HG02588 (cell line): ENCODE results near the gene NR2F2.

Experiments
- ATAC-seq: cut with Tn5 transposase; IDR thresholded peaks from one replicate; pipeline ENCODE4 v1.9.1; 2021; ENCODE audit warnings: mild to moderate bottlenecking, moderate library complexity; ENCODE audit not compliant: unreplicated experiment

NR2F2 gene

DNA sequence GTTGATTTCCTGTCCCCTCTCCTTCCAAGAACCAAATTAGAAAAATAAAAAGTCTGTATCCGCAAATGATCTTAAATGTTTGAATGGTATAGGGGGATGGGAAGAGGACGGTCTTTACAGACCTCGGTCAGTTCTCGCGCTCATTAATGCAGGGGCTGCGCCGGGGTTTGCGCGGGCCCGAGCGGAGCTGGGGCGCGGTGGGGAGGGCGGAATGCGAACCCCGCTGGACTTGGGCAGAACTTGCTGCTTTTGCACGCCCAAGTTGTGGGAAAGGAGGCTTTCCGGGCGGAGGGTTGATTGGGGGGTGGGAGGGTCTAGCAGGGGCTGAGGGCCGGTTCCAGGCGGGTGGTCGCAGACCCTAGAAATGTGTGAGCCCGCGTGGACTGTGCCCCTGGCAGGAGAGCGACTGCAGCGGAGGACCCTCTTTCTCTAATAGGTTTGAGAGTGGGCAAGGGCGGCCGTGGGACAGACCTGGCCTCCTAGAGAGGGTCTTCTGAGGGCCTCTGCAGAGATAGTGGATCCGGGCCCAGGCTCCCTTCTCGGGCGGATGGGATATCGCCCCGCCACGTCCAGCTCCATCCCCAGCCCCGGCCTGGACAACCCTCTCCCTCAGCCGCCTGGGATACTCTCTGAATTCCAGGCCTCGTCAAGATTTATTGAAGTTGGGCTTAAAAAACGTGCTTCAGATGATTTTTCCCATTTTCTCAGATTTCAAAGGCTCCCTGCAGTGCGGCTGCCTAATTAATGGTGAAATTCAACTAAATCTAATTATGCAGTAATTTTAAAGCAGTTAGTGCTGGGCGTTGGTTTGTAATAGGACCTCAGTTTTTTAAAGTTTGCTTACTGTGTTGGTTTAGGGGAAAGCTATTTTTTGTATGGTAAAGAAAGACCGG lies 11.3 kb downstream of the NR2F2 start:
- ATAC-seq = no peak

DNA sequence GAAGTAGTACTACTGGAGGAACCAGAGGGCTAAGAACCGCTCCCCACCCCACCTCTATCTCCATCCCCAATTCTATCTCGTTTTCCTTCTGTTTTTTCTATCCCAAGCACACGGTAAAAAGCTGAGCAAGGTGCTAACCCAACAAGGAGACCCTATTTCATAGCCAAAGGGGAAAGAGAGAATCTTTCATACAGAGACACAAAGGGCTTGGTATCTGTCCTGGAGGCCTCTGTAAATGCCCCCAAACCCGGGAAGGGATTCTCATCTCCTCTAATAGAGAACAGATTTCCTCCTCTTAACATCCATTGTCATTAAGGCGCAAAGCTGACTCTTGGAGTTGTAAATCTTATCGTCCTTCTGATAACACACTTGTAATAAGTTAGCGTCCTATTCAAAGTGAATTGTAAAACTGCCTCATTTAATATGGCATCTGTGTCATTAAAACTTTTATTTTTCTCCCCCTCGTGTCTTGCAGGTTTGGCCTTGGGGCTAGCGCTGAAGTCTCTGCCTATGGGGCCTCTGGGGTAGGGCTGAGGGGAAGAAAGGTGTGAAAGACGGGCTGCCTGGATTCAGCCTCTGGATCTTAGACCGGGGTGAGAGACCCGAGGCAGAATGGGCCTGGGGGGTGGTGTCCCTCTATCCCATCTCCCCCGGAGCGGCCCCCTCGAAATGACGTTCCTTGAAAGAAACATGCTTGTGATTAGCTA lies 12.1 kb downstream of the NR2F2 start:
- ATAC-seq = no peak

DNA sequence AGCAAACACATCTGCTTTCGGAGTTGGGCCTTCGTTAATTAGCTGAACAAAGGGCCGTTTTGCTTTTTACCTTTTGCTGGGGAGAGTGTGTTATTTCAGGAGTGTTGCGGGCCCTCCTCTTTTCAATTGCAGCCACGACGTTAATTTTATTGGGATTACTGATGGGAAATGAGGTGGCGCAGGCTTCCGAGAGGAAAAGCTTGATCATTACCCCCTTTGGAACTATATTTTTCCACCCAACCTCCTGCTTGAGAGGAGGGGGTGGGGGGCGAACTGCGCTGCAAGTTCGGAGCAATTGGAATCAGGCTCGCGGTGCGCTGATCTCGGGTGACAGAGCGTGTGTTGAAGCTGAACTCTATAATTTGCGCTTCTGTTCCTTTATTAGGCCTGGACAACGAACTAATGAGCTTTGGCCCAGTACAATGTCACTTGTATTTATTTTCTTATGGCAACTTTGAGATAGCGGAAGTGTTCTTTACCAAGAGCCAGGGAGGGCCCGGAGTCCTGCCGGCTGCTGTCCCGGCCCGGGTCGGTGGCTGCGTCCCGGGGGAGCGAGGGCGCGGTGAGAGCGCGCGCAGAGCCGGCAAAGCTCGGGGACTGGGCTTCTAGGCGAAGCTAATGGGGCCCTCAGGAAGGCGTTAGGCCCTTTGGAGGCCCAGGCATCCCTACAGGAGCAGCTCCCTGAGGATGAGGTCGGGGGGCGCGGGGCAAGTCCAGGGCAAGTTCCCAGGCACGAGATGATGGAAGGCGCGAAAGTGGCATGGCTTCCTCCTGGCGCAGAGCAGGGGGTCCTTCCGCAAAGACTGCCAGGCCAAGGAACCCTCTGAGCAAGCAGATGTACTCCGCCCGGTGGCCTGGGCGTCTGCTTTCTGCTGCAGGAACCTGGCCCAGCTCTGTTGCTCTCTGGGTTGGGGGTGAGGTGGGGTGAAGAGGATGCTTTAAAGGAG lies 12.9 kb downstream of the NR2F2 start:
- ATAC-seq = no peak

DNA sequence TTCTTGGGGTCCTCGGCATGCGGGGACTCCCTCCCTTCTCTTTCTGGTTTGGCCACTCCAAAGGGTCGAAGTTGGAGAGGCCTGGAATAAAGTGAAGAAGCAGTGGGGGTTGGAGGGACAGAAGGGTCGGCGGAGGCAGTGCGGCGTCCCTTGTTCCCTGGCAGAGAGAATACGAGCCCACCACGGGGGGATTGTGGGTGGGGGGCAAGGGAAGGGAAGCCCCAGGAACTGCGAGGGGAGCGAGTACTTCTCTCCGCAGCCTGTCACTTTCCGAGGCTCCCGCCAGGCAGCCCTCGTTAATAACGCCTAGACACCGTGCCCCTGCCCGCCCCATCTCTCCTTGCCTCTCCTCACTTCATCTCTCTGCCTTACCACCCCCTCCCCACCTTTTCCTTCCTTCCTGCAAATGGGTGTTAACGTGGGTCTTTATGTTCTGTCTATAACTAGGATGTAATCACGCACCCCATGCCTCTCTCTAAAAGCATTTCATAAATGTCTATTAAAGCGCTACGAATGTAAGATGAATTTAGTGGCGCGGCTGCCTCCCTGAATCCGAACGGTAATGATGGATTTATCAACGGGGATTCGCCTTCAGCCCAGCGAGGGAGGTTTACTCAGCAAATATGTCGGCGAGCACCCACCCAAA lies 13.7 kb downstream of the NR2F2 start:
- no peak for ATAC-seq

DNA sequence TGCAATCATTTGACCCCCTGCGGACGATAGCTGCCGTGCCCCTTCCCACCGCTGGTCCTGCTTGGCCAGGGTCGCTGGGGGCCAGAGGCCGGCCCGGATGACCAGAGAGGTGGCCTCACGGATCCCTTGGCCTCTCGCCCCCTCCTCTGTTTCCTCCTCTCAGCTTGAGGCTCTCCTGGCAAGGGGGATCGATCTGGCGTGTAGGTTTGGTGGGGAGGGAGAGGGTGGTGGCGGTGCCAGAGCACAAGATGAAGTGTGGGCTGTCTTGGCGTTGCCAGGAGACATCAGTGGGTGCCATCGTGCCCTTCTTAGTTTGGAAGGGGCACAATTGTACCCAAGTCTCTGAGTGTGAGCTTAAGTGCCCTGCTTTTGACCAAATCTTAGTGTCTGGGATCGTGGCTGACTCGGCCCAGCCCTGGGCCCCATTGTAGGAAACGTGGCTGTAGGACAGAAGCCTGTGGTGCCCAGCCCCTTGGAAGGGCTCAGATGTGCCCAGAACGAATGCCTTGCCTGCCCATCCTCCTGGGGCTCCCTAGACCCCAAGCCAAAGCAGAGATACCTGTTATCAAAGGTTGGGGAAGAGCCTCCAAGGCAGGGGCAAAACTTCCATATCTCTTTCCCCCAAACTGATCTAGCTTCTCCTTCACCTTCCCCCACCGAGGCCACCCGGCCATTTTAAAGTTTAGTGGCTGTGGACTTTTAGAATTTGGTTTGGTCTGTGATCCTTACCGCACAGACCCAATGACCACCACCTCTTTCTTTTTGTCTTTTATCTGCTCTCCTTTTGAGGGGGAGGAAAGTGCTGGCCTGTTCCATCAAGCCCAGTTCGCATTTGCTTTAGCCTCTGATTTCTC lies 14.4 kb downstream of the NR2F2 start:
- no peak for ATAC-seq

DNA sequence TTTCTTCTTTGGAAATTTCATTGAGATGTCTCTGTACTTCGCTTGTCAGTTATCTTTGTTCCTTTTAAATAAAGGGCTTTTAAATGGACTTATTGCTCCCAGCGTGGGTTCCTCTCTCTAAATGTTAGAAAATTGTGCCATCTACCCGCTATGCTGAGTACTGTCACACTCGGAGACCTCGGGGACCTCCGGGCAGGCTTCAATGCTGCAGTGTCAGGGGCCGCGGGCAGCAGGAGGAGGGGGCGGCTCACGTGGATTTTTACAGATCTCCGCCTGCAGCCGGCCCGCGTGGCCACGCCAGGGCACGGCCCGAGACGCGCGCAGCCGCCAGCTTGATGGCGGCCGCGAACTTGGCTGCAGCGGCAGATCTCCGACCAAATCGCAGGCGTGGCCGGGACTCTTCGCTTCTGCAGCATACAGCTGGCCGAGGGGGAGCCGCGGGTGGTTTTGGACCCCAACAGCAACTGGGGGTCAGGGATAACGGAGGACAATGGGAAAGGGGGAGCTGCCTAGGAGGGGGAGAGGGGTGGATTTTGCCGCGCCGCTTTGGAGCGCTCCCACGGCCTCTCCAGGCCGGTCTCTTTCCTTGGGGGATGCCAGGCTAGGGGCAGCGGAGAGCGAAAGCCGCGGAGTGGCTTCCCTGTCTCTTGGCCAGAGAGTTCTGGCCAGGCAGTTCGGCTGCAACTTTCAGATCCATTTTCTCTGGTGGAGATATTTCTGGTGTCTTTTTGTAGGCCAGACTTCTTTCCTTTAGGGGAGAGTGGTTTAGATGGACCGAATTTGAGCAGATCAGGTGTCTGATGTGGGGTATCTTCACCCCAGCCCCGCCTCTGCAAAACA lies 15.3 kb downstream of the NR2F2 start:
- peak; percentile 66 for ATAC-seq

DNA sequence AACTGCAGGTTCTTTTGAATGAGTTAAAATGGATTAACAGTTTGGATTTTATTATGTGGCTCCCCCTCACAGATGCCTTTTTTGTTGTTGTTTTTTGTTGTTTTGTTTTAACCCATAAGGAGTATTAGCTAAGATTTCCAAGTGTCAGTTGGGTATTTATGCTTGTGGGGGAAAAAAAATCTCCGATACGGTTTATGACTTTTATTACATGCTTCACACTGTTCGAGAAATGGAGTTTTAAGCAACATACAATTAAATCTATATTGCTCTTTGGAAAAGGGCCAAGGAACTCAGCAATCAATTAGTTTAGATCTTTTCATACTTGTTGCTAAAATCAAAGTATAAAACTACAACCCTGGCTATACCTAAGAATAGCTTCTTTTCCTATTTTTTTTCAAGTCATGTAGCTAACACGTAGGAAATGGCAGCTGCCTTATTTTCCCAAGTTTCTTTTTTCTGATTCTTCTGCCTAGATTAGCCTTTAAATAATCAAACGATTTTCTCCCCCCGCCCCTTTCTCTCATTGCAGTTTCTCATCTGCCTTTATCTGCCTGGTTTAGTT lies 16.0 kb downstream of the NR2F2 start:
- ATAC-seq = no peak

DNA sequence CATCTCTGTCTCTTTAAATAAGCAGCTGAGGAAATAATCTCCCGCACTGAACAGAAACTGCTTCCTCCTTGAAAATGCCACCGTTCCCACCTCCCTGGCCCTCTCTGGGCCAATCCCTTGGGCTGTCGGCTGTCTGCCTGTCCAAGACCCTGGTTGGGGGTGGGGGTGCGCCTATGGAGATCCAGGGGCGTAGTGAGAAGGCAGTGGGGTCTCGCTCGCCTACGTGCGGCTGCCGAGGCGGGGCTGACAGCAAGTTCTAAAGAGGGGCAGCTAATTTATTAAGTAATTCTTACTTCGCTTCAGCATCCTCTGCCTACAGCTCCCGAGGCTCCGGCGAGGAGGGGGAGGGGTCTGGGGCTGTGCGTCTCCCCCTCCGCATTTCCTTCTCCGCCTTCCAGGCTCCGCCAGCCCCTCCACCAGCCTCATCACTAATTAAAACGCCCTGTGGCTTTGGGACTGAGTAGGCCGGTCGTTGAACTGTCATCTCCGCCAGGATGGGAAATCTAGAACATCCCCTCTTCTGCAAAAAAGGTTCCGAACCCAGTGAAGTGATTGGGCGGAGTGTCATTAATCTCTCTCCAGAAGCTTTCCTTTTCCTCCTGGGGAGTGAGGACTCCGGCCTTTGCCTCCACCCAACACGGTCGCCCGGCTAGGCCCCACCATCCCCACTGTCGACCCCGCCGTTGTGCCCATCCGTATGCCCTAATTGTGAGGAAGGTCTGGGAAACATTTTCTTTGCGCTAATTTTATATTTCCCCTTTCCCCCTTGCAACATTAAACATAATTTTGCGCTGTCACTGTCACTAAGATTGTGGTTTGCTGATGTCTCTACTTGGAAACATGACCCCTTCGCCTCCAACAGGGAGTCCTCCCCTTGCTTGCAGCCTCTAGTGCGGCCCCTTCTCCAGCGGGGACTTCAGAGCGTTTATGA lies 16.9 kb downstream of the NR2F2 start:
- ATAC-seq = no peak

DNA sequence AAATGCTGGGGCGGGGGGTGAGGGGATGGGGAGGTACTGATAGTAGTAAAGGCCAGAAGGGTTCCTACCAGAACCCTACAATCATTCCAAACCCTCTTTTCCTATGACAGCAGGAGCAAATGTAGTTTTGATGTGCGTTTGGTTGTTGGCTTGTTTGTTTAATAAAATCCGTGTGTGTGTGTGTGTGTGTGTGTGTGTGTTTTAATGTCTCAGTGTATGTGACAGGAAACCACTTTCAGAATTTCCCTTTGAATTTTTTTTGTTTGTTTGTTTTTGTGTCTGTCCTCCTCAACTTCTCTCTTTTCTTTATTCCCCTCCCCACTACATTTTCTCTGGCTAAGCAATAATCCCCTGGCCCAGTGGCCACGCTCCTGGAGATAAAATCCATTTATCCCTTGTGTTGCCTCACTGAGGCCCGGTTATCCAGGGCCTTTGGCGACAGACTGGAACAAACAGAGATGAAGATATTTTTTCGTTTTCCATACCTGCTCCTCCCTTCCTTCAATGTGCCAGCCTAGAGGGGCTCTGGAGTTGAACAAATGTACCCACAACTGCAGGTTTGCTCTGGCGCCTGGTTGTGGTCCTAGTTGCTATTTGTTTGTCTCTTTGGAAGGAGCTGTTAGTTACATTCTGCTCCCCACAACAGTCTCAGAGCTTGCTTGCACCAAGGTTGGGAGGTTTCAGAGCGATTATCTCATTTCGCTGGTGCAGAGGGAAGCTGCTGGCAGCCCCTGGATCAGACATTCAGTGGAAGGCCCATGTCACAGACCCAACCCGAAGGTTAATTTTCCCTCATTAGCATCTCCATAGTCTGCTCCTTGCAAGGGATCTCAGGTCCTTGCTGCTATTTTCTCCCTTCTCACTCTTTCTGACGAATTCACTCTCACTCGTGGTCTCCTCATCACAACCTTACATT lies 17.9 kb downstream of the NR2F2 start:
- ATAC-seq = no peak

DNA sequence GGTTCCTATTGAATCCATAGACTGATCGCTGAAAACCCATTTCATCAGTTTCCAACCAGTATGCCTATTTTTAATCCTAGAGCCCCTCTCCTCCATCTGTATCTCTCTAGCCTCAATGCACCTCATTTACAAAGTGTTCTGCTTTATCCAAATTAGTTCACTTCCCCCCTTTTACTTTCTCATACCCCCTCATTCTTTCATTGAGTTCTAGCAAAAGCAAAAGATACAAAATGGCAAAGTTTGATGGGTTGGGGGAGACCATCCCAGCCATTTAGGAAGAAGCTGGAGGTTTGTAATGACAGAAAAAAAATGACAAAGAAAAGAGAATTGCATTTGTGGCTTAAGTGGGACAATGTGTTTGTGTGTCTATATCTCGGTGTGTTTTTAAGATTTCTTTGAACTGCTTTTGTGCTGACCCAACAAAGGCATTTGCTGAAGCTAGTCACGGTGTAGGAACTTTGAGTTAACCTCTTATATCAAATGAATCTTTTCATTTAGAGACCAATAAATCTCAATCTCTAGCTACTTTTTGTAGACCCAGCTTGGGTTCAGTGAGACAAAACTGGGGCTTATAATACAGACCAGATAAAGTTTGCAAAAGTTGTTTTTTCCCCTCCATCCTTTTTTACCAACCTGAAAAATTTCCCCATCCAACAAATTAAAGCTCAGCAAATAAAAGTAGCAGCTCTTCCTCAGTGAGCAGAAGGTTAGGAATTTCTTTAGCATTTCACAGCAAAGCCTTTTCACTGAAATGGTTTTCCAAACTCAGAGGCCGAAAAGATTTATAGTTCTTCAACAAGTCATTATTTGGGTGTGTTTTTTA lies 18.7 kb downstream of the NR2F2 start:
- ATAC-seq = no peak

DNA sequence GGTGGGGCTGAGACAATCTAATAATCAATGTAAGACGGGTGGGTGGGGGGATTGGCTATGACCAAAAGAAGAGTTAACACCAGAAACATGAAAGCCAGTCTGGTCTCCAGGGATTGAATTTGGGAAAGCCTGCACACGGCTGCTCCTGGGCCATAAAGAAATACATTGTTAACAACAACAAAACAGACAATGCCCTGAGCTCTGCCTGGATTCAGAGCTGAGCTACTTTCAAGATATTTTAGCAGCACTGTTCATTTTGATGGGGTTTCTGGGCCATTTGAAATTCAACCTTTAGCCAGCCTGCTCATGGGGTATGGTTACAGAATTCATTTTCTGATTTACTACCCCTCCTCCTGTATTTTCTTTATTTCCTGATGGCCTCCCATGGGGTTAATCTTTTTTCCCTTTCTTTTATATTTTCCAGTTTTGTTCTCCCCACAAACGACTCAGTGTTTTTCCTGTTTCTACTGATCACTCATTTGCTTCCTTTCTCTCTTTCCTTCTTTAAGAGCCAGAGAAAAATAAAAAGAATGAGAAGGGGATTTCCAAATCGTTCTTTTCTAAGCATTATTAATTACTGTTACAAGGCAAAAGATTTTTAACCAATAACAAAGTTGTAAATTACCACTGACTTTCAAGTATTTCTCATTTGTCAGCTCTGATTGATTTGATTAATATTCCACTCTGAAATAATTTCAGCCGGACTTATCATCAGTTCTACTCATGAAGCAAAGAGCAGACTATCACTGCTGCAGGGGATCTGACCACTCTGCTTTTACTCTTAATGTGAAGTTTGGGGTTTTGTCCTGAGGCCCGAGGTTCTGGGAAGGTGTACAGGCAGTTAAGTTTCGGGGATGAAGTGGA lies 19.6 kb downstream of the NR2F2 start:
- no peak for ATAC-seq

DNA sequence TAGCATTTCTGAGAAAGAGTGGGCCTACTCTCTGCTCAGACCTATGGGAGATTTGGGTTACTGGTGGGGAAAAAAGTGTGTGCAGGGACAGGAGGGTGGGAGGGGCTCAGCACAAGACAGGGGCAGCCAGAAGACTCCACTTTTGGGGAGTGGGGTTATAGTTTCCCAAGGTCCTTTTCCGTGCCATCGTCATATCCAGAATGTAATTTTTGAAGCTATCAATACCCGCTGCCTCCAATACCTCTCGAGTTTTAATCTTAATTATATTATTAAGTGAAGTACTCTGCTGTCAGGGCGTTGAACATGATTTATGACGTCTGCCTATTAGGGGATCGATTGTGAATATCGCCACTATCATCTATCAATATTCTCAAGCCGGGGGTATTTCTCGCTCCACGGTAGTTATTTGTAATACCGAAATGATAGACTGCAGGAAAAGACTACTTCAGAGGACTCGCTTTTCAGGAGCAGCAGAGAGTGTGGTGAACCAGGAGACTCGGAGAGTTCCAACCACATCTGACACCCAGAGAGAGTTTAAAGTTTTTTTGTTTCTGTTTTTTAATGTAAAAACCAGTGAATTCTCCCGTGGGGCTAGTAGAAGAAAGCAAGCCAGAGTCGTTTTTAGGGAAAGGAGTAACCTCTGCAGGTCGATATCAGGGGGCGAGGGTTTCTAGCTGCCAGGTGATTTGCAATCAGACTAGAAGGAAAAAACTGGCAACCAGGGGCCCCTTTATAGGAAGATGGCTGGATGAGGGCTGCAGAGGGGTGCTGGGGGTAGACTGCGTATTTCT lies 20.6 kb downstream of the NR2F2 start:
- ATAC-seq = no peak

DNA sequence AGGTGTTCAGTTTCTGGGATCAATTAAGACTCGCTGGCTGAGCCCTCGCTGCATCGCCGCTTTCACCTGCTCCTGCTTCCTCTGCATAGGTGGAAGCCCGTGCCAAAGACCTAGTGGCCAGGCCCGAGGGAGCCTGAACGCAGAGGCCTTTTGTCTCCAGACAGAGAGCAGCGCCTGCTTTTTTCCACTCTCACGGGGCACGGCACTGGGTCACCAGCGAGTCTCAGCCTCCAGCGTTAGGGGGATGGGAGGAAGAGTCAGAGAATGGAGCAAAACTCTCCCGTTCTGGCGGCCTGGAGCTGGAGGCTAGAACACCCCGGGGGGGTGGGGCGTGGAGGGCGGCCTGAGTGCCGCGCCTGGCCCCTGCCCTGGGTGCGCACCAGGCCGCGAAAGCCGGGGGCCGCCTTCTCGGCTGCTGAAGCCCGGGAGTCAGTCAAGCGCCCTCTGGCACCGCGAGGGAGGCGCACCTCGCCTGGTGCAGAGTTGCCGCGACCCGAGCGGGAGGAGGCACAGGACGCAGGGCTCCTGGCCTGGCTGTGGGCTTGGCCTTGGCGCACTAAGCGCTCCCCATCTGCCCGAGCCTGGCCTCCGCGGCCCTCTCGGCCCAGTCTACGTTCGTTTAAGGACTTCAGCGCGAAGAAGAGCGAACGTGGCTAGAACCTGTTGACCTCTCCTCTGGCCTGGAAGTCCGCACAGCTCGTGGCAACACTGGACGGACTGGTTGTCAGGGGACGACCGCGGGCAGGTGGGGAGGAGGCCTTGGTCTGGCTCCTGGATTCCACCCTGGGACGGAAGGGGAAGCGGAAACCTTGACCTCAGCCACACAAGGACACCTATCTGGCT lies 21.5 kb downstream of the NR2F2 start:
- ATAC-seq = no peak
